HepG2 (cell line): Measurements from ENCODE around the gene LRRC51. TPM values are rescaled to one million over a fixed set of nuclear protein-coding genes. Genes with fewer than 3 reads are reported as not detected.

Experiments used
- HNRNPLL ChIP-seq: fragments of 200-400 bp; formaldehyde crosslinking; IDR thresholded peaks from 2 replicates; pipeline ENCODE4 v1.6.1; 2017; ENCODE audit warnings: mild to moderate bottlenecking, low read depth, low read length; ENCODE audit not compliant: poor library complexity, severe bottlenecking
- HOXA3 ChIP-seq: sonication (generic); formaldehyde crosslinking; IDR thresholded peaks from 2 replicates; pipeline ENCODE4 v1.5.0; 2020; ENCODE audit warnings: missing genetic modification reagents
- KIAA2018 ChIP-seq: sonication (generic); formaldehyde crosslinking; IDR thresholded peaks from 2 replicates; pipeline ENCODE4 v1.5.0; 2020; ENCODE audit warnings: mild to moderate bottlenecking, missing genetic modification reagents, borderline replicate concordance
- MTF2 ChIP-seq: sonication (generic); formaldehyde crosslinking; IDR thresholded peaks from 2 replicates; pipeline ENCODE4 v1.5.0; 2020; ENCODE audit warnings: missing genetic modification reagents, borderline replicate concordance
- SMAD3 ChIP-seq: sonication (generic); formaldehyde crosslinking; IDR thresholded peaks from 2 replicates; pipeline ENCODE4 v1.4.0; 2020; ENCODE audit warnings: missing genetic modification reagents
- TBX2 ChIP-seq: sonication (generic); formaldehyde crosslinking; IDR thresholded peaks from 2 replicates; pipeline ENCODE4 v1.5.0; 2020; ENCODE audit warnings: missing genetic modification reagents, mild to moderate bottlenecking, borderline replicate concordance
- TEAD2 ChIP-seq: sonication (generic); formaldehyde crosslinking; IDR thresholded peaks from 2 replicates; pipeline ENCODE4 v1.9.0; 2021; ENCODE audit warnings: missing genetic modification reagents
- U2AF2 ChIP-seq: fragments of 200-400 bp; formaldehyde crosslinking; IDR thresholded peaks from 2 replicates; pipeline ENCODE4 v1.6.1; 2017; ENCODE audit warnings: low read depth, mild to moderate bottlenecking, low read length
- polyA plus RNA-seq, 8 experiments: library from polyadenylated mRNA; depleted of rRNA in 3 of 8; stranded (reverse) in 7 of 8; unstranded in 1 of 8; fragments of >200 nt; fragmentation: Illumina TruSeq in 4 of 8; extraction: Trizol in 4 of 8; gene quantifications; 2 replicates each; pipeline versions ENCODE4 v1.2.1 to v1.2.3, GENCODE V29; 2011 to 2016; ENCODE audit warnings: low read depth in 4 of 8, missing spikeins in 1 of 8, mixed read lengths in 1 of 8; ENCODE audit not compliant: insufficient read depth in 1 of 8
- total RNA-seq, 5 experiments: library from RNA; depleted of rRNA; stranded (reverse); fragments of >200 nt; fragmentation: Illumina TruSeq; extraction: Trizol; gene quantifications; 2 replicates each; pipeline ENCODE4 v1.2.3, GENCODE V29; 2016; ENCODE audit warnings: low read depth in 1 of 5
- TF ChIP-seq, protein P1 (sequence below): sonication (generic); formaldehyde crosslinking; IDR thresholded peaks from 2 replicates; pipeline ENCODE4 v1.4.0; 2020; ENCODE audit warnings: mild to moderate bottlenecking, missing genetic modification reagents
- TF ChIP-seq, protein P2 (sequence below): sonication (generic); formaldehyde crosslinking; IDR thresholded peaks from 2 replicates; pipeline ENCODE4 v1.8.0; 2022; ENCODE audit warnings: low read depth, missing genetic modification reagents
- TF ChIP-seq, protein P3 (sequence below): sonication (generic); formaldehyde crosslinking; IDR thresholded peaks from 2 replicates; pipeline ENCODE4 v1.9.0; 2021; ENCODE audit warnings: missing genetic modification reagents, borderline replicate concordance
- TF ChIP-seq, protein P4 (sequence below): sonication (generic); formaldehyde crosslinking; IDR thresholded peaks from 2 replicates; pipeline ENCODE4 v1.4.0; 2020; ENCODE audit warnings: mild to moderate bottlenecking, missing genetic modification reagents, borderline replicate concordance

Gene LRRC51
- total and polyA plus RNA-seq, 2 of the 13 experiments (the other 11 are each of a cell fraction or from before 2014, with no cell fraction given), result 5.3 to 6.0 TPM

- TF ChIP-seq, protein P1, sequence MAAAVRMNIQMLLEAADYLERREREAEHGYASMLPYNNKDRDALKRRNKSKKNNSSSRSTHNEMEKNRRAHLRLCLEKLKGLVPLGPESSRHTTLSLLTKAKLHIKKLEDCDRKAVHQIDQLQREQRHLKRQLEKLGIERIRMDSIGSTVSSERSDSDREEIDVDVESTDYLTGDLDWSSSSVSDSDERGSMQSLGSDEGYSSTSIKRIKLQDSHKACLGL, result peak; percentile 39; the same call in 1 of the 2 replicates
- no peak for TF ChIP-seq KIAA2018 (CRISPR knock-in tag)
- TF ChIP-seq, protein P2, sequence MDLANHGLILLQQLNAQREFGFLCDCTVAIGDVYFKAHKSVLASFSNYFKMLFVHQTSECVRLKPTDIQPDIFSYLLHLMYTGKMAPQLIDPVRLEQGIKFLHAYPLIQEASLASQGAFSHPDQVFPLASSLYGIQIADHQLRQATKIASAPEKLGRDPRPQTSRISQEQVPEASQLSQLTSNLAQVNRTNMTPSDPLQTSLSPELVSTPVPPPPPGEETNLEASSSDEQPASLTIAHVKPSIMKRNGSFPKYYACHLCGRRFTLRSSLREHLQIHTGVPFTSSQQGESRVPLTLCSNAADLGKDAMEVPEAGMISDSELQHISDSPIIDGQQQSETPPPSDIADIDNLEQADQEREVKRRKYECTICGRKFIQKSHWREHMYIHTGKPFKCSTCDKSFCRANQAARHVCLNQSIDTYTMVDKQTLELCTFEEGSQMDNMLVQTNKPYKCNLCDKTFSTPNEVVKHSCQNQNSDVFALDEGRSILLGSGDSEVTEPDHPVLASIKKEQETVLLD, result no peak
- TF ChIP-seq, protein P3, sequence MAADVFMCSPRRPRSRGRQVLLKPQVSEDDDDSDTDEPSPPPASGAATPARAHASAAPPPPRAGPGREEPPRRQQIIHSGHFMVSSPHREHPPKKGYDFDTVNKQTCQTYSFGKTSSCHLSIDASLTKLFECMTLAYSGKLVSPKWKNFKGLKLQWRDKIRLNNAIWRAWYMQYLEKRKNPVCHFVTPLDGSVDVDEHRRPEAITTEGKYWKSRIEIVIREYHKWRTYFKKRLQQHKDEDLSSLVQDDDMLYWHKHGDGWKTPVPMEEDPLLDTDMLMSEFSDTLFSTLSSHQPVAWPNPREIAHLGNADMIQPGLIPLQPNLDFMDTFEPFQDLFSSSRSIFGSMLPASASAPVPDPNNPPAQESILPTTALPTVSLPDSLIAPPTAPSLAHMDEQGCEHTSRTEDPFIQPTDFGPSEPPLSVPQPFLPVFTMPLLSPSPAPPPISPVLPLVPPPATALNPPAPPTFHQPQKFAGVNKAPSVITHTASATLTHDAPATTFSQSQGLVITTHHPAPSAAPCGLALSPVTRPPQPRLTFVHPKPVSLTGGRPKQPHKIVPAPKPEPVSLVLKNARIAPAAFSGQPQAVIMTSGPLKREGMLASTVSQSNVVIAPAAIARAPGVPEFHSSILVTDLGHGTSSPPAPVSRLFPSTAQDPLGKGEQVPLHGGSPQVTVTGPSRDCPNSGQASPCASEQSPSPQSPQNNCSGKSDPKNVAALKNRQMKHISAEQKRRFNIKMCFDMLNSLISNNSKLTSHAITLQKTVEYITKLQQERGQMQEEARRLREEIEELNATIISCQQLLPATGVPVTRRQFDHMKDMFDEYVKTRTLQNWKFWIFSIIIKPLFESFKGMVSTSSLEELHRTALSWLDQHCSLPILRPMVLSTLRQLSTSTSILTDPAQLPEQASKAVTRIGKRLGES (CRISPR knock-in tag), result no peak
- TF ChIP-seq TBX2 (CRISPR knock-in tag), result peak; percentile 71
- no peak for TF ChIP-seq MTF2
- TF ChIP-seq SMAD3, result no peak
- TF ChIP-seq HNRNPLL, result peak; percentile 97
- no peak for TF ChIP-seq TEAD2 (CRISPR knock-in tag)
- TF ChIP-seq HOXA3 (CRISPR knock-in tag), result peak; percentile 99
- TF ChIP-seq U2AF2, result peak; percentile 82; the same call in 1 of the 2 replicates
- TF ChIP-seq, protein P4, sequence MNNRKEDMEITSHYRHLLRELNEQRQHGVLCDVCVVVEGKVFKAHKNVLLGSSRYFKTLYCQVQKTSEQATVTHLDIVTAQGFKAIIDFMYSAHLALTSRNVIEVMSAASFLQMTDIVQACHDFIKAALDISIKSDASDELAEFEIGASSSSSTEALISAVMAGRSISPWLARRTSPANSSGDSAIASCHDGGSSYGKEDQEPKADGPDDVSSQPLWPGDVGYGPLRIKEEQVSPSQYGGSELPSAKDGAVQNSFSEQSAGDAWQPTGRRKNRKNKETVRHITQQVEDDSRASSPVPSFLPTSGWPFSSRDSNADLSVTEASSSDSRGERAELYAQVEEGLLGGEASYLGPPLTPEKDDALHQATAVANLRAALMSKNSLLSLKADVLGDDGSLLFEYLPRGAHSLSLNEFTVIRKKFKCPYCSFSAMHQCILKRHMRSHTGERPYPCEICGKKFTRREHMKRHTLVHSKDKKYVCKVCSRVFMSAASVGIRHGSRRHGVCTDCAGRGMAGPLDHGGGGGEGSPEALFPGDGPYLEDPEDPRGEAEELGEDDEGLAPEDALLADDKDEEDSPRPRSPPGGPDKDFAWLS (CRISPR knock-in tag), result no peak
Observed at GRCh38 chr11:72080326-72081183, at the start of gene LRRC51, which contains the start of gene NUMA1 (continued).
